Panc1 (cell line): ENCODE data around the gene AKAP13.

ENCODE experiments used
- CTCF ChIP-seq: fragments of 450-650 bp; IDR thresholded peaks from 2 replicates; pipeline ENCODE4 v1.5.1; 2017; ENCODE audit warnings: mild to moderate bottlenecking
- POLR2AphosphoS5 ChIP-seq: IDR thresholded peaks from 2 replicates; pipeline ENCODE4 v1.6.1; 2012; ENCODE audit warnings: mild to moderate bottlenecking, low read depth, low read length, moderate library complexity
- REST ChIP-seq, 2 experiments: IDR thresholded peaks; 2 replicates each; pipeline ENCODE4 v1.6.1; 2011 to 2012; ENCODE audit warnings: low read depth in 2 of 2, control low read depth in 1 of 2, low read length in 1 of 2, mild to moderate bottlenecking in 1 of 2, moderate library complexity in 1 of 2; ENCODE audit not compliant: insufficient read depth in 1 of 2
- SIN3A ChIP-seq: IDR thresholded peaks from 2 replicates; pipeline ENCODE4 v1.6.1; 2012; ENCODE audit warnings: low read depth, mild to moderate bottlenecking, low read length, moderate library complexity, borderline replicate concordance; ENCODE audit not compliant: insufficient read depth
- TCF7L2 ChIP-seq: IDR thresholded peaks from 2 replicates; pipeline ENCODE4 v1.6.1; 2011; ENCODE audit warnings: mild to moderate bottlenecking, low read depth, low read length, inconsistent platforms

GRCh38 chr15:85503151-85503799 is 122.9 kb downstream of the AKAP13 start:
- no peak for TF ChIP-seq CTCF
- no peak for TF ChIP-seq SIN3A
- no peak for TF ChIP-seq REST (IDR thresholded peaks at IDR 0.05; ENCODE audit: insufficient read depth in 1 of 2, low read depth in 2 of 2, low read length in 1 of 2)
- TF ChIP-seq POLR2AphosphoS5, result no peak
- no peak for TF ChIP-seq TCF7L2
